Stomach smooth muscle (tissue), 2 donors: ENCODE measurements around the gene SMPDL3B.

Experiments used
- H3K27ac ChIP-seq: one replicate; pipeline ENCODE4 v1.7.0; 2013; ENCODE audit warnings: mild to moderate bottlenecking, low read length, inconsistent platforms
- H3K27me3 ChIP-seq, 2 donors: one replicate each; pipeline ENCODE4 v1.7.0; 2013; ENCODE audit warnings: low read length in 2 of 2; ENCODE audit not compliant: insufficient read depth in 2 of 2, control insufficient read depth in 1 of 2
- H3K36me3 ChIP-seq, 2 donors: one replicate each; pipeline ENCODE4 v1.7.0; 2013; ENCODE audit warnings: low read length in 2 of 2; ENCODE audit not compliant: control insufficient read depth in 2 of 2, insufficient read depth in 2 of 2
- H3K4me1 ChIP-seq: one replicate; pipeline ENCODE4 v1.7.0; 2013; ENCODE audit warnings: low read length; ENCODE audit not compliant: control insufficient read depth, insufficient read depth
- H3K4me3 ChIP-seq, 2 donors: one replicate each; pipeline ENCODE4 v1.7.0; 2013; ENCODE audit warnings: low read length in 2 of 2
- H3K9ac ChIP-seq, 2 donors: one replicate each; pipeline ENCODE4 v1.7.0; 2013; ENCODE audit warnings: low read length in 2 of 2, mild to moderate bottlenecking in 1 of 2
- H3K9me3 ChIP-seq, 2 donors: one replicate each; pipeline ENCODE4 v1.7.0; 2013; ENCODE audit warnings: low read length in 2 of 2; ENCODE audit not compliant: control insufficient read depth in 2 of 2
- donor health status: healthy.
- donor health status: Pancreatic carcinoma.

The SMPDL3B gene

DNA sequence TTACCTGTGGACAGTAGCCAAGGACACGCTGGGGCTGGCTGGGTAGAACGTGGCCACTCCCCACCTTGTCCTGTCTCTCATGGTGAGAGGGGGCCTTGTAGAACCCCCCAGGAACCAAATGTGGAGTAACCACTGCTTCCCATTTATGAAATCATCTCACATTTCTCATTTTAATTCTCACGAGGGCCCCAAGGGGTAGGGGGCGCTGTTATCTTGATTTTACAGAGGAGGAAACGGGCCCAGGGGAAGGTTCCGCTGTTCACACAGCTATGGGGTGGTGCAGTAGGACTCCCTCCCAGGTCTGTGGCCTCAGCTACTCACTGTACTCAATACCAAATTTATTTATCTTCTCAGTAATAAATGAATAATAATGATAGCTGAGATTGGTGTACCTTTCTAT, 5.5 kb downstream of the SMPDL3B start:
- Histone ChIP-seq H3K36me3 (no peaks in the 10 kb centered on the region), H3K9ac (no peak overlapping the region), H3K4me3 (no peak overlapping the region), H3K9me3 (no peaks in the 10 kb centered on the region), H3K27me3 (peaks cover 0 to 11% of the 10 kb centered on the region in 2 donors), H3K27ac (no peak overlapping the region), H3K4me1 (no peaks in the 10 kb centered on the region)

GRCh38 chr1:27940870-27941560, 6.2 kb downstream of the SMPDL3B start:
- H3K36me3 ChIP-seq, result no peaks in the 10 kb centered on the region
- no peak overlapping the region for H3K27ac ChIP-seq
- no peak overlapping the region for H3K9ac ChIP-seq
- H3K9me3 ChIP-seq, result no peaks in the 10 kb centered on the region
- no peak overlapping the region for H3K4me3 ChIP-seq
- H3K27me3 ChIP-seq, result peaks cover 0 to 5% of the 10 kb centered on the region in 2 donors
- no peaks in the 10 kb centered on the region for H3K4me1 ChIP-seq

GRCh38 chr1:27941671-27942540, 7.1 kb downstream of the SMPDL3B start:
- Histone ChIP-seq H3K27ac (no peak overlapping the region), H3K9ac (no peak overlapping the region), H3K4me1 (no peaks in the 10 kb centered on the region), H3K27me3 (peaks cover 0 to 3% of the 10 kb centered on the region in 2 donors), H3K9me3 (no peaks in the 10 kb centered on the region), H3K36me3 (no peaks in the 10 kb centered on the region), H3K4me3 (no peak overlapping the region)

- no peak overlapping the region for H3K9ac ChIP-seq
- no peaks in the 10 kb centered on the region for H3K9me3 ChIP-seq
- H3K4me1 ChIP-seq, result no peaks in the 10 kb centered on the region
- no peaks in the 10 kb centered on the region for H3K27me3 ChIP-seq
- no peak overlapping the region for H3K4me3 ChIP-seq
- H3K36me3 ChIP-seq, result no peaks in the 10 kb centered on the region
- no peak overlapping the region for H3K27ac ChIP-seq
Observed at GRCh38 chr1:27945020-27945419, 10.2 kb downstream of the SMPDL3B start.

DNA sequence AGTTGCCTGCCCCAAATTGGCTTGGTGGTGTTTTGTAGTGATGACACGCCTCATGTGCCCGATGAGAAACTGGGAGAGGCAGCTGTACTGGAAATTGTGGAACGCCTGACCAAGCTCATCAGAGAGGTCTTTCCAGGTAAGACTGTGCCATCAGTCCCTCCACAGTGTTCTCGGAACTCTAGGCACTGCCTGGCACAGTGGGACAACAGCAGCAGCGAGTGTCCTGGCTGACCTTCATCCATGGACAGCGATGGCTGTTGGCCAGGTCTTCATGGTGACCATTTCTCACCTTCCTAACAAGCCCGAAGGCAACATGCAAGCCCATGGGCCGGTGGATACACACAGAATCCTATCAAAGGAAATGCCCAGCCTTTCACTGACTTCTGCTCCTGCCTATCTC, 14.2 kb downstream of the SMPDL3B start:
- no peak overlapping the region for H3K27ac ChIP-seq
- H3K4me1 ChIP-seq, result no peaks in the 10 kb centered on the region
- no peak overlapping the region for H3K9ac ChIP-seq
- no peak overlapping the region for H3K4me3 ChIP-seq
- no peaks in the 10 kb centered on the region for H3K36me3 ChIP-seq
- no peaks in the 10 kb centered on the region for H3K9me3 ChIP-seq
- peaks cover 0 to 2% of the 10 kb centered on the region in 2 donors for H3K27me3 ChIP-seq

- Histone ChIP-seq H3K4me1 (no peaks in the 10 kb centered on the region), H3K9me3 (no peaks in the 10 kb centered on the region), H3K4me3 (no peak overlapping the region), H3K27ac (no peak overlapping the region), H3K9ac (no peak overlapping the region), H3K36me3 (no peaks in the 10 kb centered on the region), H3K27me3 (peaks cover 0 to 2% of the 10 kb centered on the region in 2 donors)
Observed at GRCh38 chr1:27951396-27951795, 16.6 kb downstream of the SMPDL3B start.

DNA sequence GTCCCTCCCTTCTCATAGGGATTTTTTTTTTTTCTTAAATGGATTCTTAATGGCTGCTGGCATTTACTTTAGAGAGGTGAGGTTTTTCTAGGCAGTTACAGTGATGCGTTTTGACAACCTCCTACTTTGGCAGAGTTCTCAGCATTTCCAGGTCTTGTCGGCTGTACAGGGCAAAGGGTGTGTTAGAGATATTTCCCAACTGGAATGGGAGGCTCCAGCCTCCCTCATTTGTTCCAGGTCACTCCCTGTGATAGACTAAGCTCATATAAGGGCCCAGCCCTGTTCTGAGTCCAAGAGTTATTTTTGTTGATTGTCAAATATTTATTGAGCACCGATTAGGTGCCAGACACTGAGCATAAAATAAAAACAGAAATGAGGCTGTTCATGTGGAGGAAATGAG, 17.3 kb downstream of the SMPDL3B start:
- no peaks in the 10 kb centered on the region for H3K36me3 ChIP-seq
- peaks cover 0 to 2% of the 10 kb centered on the region in 2 donors for H3K27me3 ChIP-seq
- no peak overlapping the region for H3K4me3 ChIP-seq
- no peaks in the 10 kb centered on the region for H3K9me3 ChIP-seq
- H3K27ac ChIP-seq, result no peak overlapping the region
- H3K4me1 ChIP-seq, result no peaks in the 10 kb centered on the region
- no peak overlapping the region for H3K9ac ChIP-seq

GRCh38 chr1:27954186-27954585, 19.4 kb downstream of the SMPDL3B start:
- Histone ChIP-seq H3K9me3 (no peaks in the 10 kb centered on the region), H3K27ac (no peak overlapping the region), H3K36me3 (no peaks in the 10 kb centered on the region), H3K9ac (no peak overlapping the region), H3K4me3 (no peak overlapping the region), H3K27me3 (peaks cover 0 to 2% of the 10 kb centered on the region in 2 donors), H3K4me1 (peaks cover 2% of the 10 kb centered on the region)

DNA sequence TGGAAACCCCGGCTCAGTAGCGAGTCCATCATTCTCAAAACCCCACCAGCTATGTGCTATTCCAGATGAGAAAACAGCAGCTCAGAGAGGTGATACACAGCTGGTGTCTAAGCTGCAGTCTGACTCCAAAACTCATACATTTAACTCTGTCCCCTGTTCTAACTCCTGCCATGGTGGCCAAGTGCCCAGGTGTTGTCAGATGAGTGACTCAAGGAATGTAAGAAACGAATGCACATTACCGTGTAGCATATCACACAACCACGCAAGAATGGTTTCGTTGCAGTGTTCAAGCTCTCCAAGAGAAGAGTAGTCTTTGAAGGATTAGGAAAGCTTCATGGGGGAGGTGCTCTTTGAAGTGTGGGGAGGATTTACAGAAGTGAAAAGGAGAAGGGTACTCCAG, 20.3 kb downstream of the SMPDL3B start:
- H3K4me3 ChIP-seq, result no peak overlapping the region
- H3K9me3 ChIP-seq, result no peaks in the 10 kb centered on the region
- H3K9ac ChIP-seq, result no peak overlapping the region
- H3K27me3 ChIP-seq, result peaks cover 0 to 2% of the 10 kb centered on the region in 2 donors
- peaks cover 4% of the 10 kb centered on the region for H3K4me1 ChIP-seq
- no peaks in the 10 kb centered on the region for H3K36me3 ChIP-seq
- H3K27ac ChIP-seq, result no peak overlapping the region

GRCh38 chr1:27956761-27957160, 22.0 kb downstream of the SMPDL3B start:
- Histone ChIP-seq H3K27ac (no peak overlapping the region), H3K4me1 (peaks cover 19% of the 10 kb centered on the region), H3K36me3 (no peaks in the 10 kb centered on the region), H3K9ac (no peak overlapping the region), H3K9me3 (no peaks in the 10 kb centered on the region), H3K4me3 (no peak overlapping the region), H3K27me3 (peaks cover 0 to 2% of the 10 kb centered on the region in 2 donors)

DNA sequence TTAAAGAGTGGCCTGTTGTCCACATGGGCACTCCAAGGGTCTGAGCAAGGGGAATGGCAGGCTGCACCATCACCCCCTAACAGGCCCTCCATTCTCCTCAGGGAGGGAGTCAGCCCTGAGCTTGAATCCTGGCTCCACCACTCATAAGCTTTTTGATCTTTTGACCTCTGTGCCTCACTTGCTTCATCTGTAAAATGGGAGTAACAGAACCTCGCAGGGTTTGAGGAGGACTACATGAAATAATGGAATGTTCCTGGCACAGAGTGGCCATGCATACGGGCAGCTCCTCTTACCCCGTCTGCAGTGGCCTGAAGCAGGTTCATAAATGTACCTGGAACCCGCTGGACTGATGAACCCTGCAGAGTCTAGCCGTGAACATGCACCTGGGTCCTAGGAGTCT, 22.9 kb downstream of the SMPDL3B start:
- peaks cover 0 to 2% of the 10 kb centered on the region in 2 donors for H3K27me3 ChIP-seq
- H3K36me3 ChIP-seq, result no peaks in the 10 kb centered on the region
- peaks cover 19% of the 10 kb centered on the region for H3K4me1 ChIP-seq
- no peak overlapping the region for H3K9ac ChIP-seq
- H3K27ac ChIP-seq, result no peak overlapping the region
- no peak overlapping the region for H3K4me3 ChIP-seq
- H3K9me3 ChIP-seq, result no peaks in the 10 kb centered on the region
